ENCODE data around the gene DENND2A.
A peak's percentile ranks its signal among the peaks of the same experiment; 100 is the strongest.

The DENND2A gene

DNA sequence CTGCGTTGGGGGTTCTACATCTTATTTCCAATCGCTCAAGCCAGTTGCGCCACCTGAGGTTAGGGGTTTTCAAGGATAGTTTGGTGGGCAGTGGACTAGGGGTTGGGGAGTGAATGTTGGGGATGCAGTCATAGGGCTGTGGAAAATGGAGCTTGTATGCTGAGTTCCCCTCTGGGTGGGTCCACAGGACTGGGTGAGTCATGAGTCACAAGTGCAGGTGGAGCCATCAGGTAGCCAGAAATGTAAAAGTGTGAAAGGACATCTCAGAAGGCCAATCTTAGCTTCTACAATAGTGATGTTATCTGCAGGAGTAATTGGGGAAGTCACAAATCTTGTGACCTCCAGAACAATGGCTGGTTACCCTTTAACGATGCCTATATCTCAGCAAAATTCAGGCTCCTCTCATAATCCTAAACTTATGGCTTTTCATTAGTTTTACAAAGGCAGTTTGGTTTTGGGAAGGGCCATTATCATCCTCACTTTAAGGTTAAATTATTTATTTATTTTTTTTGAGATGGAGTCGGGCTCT, 143.3 kb downstream of the DENND2A start:
- Mint-ChIP-seq H3K27me3 (no peaks in the 10 kb centered on the region), H3K9me3 (no peaks in the 10 kb centered on the region), H3K4me3 (no peak overlapping the region), H3K36me3 (ENCODE audit: low read depth) (no peaks in the 10 kb centered on the region), H3K4me1 (no peaks in the 10 kb centered on the region), H3K27ac (no peak overlapping the region)
- DNase-seq (no peak), ATAC-seq (no peak)

DNA sequence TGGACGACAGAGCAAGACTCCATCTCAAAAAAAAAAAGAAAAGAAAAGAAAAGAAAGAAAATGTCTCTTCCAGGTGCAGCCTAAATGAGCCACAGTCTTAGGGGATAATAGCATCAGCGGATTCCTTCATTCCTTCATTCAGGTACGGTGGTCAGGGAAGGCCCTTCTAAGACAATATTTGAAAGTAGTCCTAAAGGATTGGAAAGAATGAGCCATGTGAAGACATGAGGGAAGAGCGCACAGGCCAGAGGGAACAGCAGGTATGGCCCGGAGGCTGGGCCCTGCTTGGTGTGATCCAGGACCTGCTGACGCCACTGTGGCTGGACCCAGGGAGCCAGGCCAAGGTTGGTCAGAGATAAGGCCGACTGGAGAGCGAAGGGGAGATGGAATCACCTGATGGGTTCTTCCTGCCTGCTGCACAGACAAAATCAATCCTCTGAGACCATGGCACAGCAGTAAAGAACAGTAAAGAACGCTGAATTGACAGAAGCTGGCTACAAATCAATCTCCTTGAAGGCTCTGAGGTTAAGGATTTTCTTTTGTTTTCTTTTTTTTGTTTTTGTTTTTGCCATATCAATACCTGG, 145.0 kb downstream of the DENND2A start:
- DNase-seq (no peak), ATAC-seq (no peak)
- no peaks in the 10 kb centered on the region for H3K9me3 Mint-ChIP-seq
- no peak overlapping the region for H3K27ac Mint-ChIP-seq
- H3K27me3 Mint-ChIP-seq, result no peaks in the 10 kb centered on the region
- H3K4me3 Mint-ChIP-seq, result no peak overlapping the region
- H3K4me1 Mint-ChIP-seq, result no peaks in the 10 kb centered on the region
- H3K36me3 Mint-ChIP-seq (ENCODE audit: low read depth), result no peaks in the 10 kb centered on the region

GRCh38 chr7:140494867-140495266, 145.7 kb downstream of the DENND2A start:
- no peaks in the 10 kb centered on the region for H3K27me3 Mint-ChIP-seq
- no peaks in the 10 kb centered on the region for H3K9me3 Mint-ChIP-seq

GRCh38 chr7:140489026-140489359, 151.6 kb downstream of the DENND2A start:
- H3K36me3 Mint-ChIP-seq (ENCODE audit: low read depth), result no peaks in the 10 kb centered on the region
- no peak overlapping the region for H3K27ac Mint-ChIP-seq
- no peak overlapping the region for H3K4me3 Mint-ChIP-seq
- DNase-seq (no peak), ATAC-seq (no peak)
- no peaks in the 10 kb centered on the region for H3K9me3 Mint-ChIP-seq
- H3K27me3 Mint-ChIP-seq, result no peaks in the 10 kb centered on the region
- H3K4me1 Mint-ChIP-seq, result no peaks in the 10 kb centered on the region

More at GRCh38 chr7:140494867-140495266, 145.7 kb downstream of the DENND2A start:
- Mint-ChIP-seq H3K4me3 (no peak overlapping the region), H3K36me3 (ENCODE audit: low read depth) (no peaks in the 10 kb centered on the region), H3K27ac (no peak overlapping the region), H3K4me1 (no peaks in the 10 kb centered on the region)
- ATAC-seq (no peak), DNase-seq (no peak)

- ATAC-seq (no peak), DNase-seq (no peak)
- Mint-ChIP-seq H3K9me3 (no peaks in the 10 kb centered on the region), H3K4me3 (no peak overlapping the region), H3K27ac (no peak overlapping the region), H3K36me3 (ENCODE audit: low read depth) (no peaks in the 10 kb centered on the region), H3K4me1 (no peaks in the 10 kb centered on the region), H3K27me3 (no peaks in the 10 kb centered on the region)
Observed at GRCh38 chr7:140485500-140486265, 154.9 kb downstream of the DENND2A start.

GRCh38 chr7:140484951-140485499, 155.6 kb downstream of the DENND2A start:
- Mint-ChIP-seq H3K4me3 (no peak overlapping the region), H3K27me3 (no peaks in the 10 kb centered on the region), H3K4me1 (no peaks in the 10 kb centered on the region), H3K9me3 (no peaks in the 10 kb centered on the region), H3K36me3 (ENCODE audit: low read depth) (no peaks in the 10 kb centered on the region), H3K27ac (no peak overlapping the region)
- ATAC-seq, result no peak
- DNase-seq, result no peak

DNA sequence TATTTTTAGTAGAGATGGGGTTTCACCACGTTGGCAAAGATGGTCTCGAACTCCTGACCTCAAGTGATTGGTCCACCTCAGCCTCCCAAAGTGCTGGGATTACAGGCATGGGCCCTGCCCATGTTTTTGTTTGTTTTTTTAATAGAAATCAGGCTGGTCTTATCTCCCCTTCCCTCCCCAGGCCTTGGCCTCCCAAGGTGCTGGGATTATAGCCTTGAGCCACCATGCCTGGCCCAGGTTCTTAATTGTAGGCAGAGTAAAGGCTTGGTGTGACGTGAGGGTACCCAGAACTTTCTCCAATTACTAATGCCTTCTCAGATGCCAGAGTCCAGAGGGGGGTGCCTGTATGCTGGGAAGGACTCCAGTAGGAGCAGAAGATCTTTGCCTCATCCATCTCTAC, 156.1 kb downstream of the DENND2A start:
- Mint-ChIP-seq H3K27ac (no peak overlapping the region), H3K27me3 (no peaks in the 10 kb centered on the region), H3K36me3 (ENCODE audit: low read depth) (no peaks in the 10 kb centered on the region), H3K9me3 (no peaks in the 10 kb centered on the region), H3K4me1 (no peaks in the 10 kb centered on the region), H3K4me3 (no peak overlapping the region)
- ATAC-seq (no peak), DNase-seq (no peak)

GRCh38 chr7:140479739-140480084, 160.9 kb downstream of the DENND2A start:
- no peaks in the 10 kb centered on the region for H3K27me3 Mint-ChIP-seq
- ATAC-seq, result no peak
- peak overlapping the region; percentile 94 for H3K4me3 Mint-ChIP-seq

DNA sequence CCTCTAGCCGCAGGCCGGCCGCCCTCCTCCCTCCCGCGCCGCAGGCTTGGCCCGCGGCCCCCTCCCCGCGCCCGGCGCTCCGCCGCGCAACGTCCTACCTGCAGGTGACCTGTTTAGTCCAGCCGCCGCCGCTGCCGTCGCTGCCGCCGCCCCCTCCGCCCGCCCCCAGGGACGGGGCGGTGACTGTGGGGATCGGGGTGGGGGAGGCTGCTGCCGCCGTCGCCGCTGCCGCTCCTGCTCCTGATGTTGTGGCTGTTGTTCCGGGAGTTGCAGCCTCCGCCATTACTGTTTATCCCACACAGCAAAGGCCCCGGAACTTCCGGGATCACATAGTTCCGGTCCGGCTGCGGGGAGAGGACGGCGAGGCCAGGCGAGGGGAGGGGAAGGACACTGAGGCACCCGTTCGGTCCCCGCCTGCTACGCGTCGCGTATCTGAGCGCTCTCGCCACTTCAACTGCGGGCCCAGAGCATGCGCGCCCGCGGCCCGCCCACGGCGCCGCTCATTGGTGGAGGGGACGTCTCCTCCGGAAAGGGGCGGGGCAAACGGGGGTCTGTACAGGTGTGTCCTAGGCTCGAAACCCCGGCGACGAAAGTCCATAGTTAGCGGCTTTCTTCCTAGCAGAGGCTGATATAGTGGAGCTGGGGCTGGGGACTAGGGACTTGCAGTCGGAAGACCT, 161.4 kb downstream of the DENND2A start, which contains the start of gene MKRN1:
Gene MKRN1, minus strand, starts transcription at position 444 of the 677 bp plus-strand sequence. Its CDS starts 161 bp downstream, at position 283.
- Mint-ChIP-seq H3K36me3 (ENCODE audit: low read depth) (no peaks in the 10 kb centered on the region), H3K4me3 (peak within 1 kb of the TSS; percentile 94), H3K27ac (peak within 1 kb of the TSS; percentile 93), H3K27me3 (no peaks in the 10 kb centered on the region), H3K9me3 (no peaks in the 10 kb centered on the region), H3K4me1 (peaks cover 31% of the 10 kb centered on the region)
- peak; percentile 94 for DNase-seq
- peak; percentile 97 for ATAC-seq

More at GRCh38 chr7:140479739-140480084, 160.9 kb downstream of the DENND2A start:
- Mint-ChIP-seq H3K27ac (peak overlapping the region; percentile 93), H3K4me1 (peaks cover 31% of the 10 kb centered on the region), H3K36me3 (ENCODE audit: low read depth) (no peaks in the 10 kb centered on the region), H3K9me3 (no peaks in the 10 kb centered on the region)
- no peak for DNase-seq

DNA sequence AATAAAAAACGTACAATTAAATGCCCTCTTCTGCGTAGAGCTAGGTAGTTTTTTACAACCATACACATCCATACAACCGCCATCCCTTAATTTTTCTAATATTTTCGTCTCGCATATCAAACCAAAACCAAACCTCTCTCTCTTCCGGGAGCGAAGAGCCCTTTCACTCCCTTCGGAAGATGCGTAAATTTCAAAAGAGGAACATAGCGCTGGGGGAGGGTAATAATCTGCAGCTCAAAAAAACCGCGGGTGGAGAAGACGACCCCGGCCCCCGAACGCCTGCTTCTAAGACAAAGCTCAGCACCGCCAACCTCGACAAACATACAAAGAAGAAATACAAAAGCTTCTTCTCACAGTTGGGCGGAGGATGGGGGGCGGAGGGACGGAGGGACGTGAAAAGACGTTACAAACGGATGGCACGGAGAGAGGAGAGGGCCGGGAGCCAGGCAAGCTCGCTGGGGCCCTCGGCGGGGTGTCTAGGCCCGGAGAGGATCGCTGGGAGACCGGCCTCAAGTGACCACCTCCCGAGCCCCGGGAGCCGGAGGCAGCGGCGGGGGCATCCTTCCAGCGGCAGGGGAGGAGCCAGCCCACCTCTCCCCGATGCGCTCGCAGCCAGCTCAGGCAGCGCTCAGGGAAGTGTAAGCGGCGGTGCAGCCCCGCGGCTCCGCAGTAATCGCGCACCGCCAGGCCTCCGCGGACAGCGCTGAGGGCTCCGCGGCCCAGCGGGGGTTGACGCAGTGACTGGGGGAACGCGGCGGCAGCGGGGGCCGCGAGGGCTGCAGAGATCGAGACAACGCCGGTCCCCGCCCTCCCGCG, 162.2 kb downstream of the DENND2A start:
- H3K4me3 Mint-ChIP-seq, result peak overlapping the region; percentile 87
- DNase-seq, result peak; percentile 42
- peaks cover 31% of the 10 kb centered on the region for H3K4me1 Mint-ChIP-seq
- H3K9me3 Mint-ChIP-seq, result no peaks in the 10 kb centered on the region
- H3K36me3 Mint-ChIP-seq (ENCODE audit: low read depth), result no peaks in the 10 kb centered on the region
- peak overlapping the region; percentile 85 for H3K27ac Mint-ChIP-seq
- peak; percentile 15 for ATAC-seq
- no peaks in the 10 kb centered on the region for H3K27me3 Mint-ChIP-seq

- DNase-seq (no peak), ATAC-seq (no peak)
- H3K27ac Mint-ChIP-seq, result peak overlapping the region; percentile 73
- no peaks in the 10 kb centered on the region for H3K27me3 Mint-ChIP-seq
- H3K4me3 Mint-ChIP-seq, result peak overlapping the region; percentile 87
- H3K4me1 Mint-ChIP-seq, result peaks cover 35% of the 10 kb centered on the region
- peaks cover under 1% of the 10 kb centered on the region for H3K36me3 Mint-ChIP-seq (ENCODE audit: low read depth)
- H3K9me3 Mint-ChIP-seq, result no peaks in the 10 kb centered on the region
Observed at GRCh38 chr7:140476698-140477261, 163.8 kb downstream of the DENND2A start.

GRCh38 chr7:140475747-140476333, 164.8 kb downstream of the DENND2A start:
- Mint-ChIP-seq H3K4me1 (peaks cover 36% of the 10 kb centered on the region), H3K27ac (no peak overlapping the region), H3K27me3 (no peaks in the 10 kb centered on the region), H3K9me3 (no peaks in the 10 kb centered on the region), H3K4me3 (no peak overlapping the region), H3K36me3 (ENCODE audit: low read depth) (peaks cover 4% of the 10 kb centered on the region)
- ATAC-seq, result no peak
- peak; percentile 38 for DNase-seq
